Measurements from ENCODE around the gene YWHAG.

- TF ChIP-seq ZNF532 (CRISPR knock-in tag; IDR thresholded peaks at IDR 0.05; ENCODE audit: borderline replicate concordance), result no peak
- no peak for TF ChIP-seq FOXP1 (CRISPR knock-in tag; IDR thresholded peaks at IDR 0.05; ENCODE audit: borderline replicate concordance)
- TF ChIP-seq NR1H2 (CRISPR knock-in tag; IDR thresholded peaks at IDR 0.05), result no peak
- no peak for TF ChIP-seq HMGXB4 (CRISPR knock-in tag; IDR thresholded peaks at IDR 0.05)
- TF ChIP-seq CTCF (IDR thresholded peaks at IDR 0.05), result no peak
- TF ChIP-seq ZNF121 (CRISPR knock-in tag; IDR thresholded peaks at IDR 0.05), result no peak
- TF ChIP-seq TCF7 (CRISPR knock-in tag; IDR thresholded peaks at IDR 0.05; ENCODE audit: low read depth), result no peak
- no peak for TF ChIP-seq ELF4 (CRISPR knock-in tag; IDR thresholded peaks at IDR 0.05; ENCODE audit: low read depth)
- TF ChIP-seq CREB1 (CRISPR knock-in tag; IDR thresholded peaks at IDR 0.05), result no peak
- TF ChIP-seq E2F4 (CRISPR knock-in tag; IDR thresholded peaks at IDR 0.05; ENCODE audit: borderline replicate concordance, low read depth), result no peak
- no peak for TF ChIP-seq ATF2 (CRISPR knock-in tag; IDR thresholded peaks at IDR 0.05; ENCODE audit: borderline replicate concordance, low read depth)
- no peak for TF ChIP-seq NFE2L1 (CRISPR knock-in tag; IDR thresholded peaks at IDR 0.05)
- TF ChIP-seq ATF3 (CRISPR knock-in tag; conservative IDR thresholded peaks at IDR 0.05), result no peak
Measured at GRCh38 chr7:76300166-76300731, 58.5 kb downstream of the YWHAG start.
